Mesenchymal stem cell (in vitro differentiated cells and primary cell): ENCODE data around the gene NECAB2.

Experiments used
- DNase-seq: peaks from one replicate; pipeline ENCODE4 v3.0.0-alpha.2; 2013
- H2AFZ ChIP-seq: one replicate; pipeline ENCODE4 v1.6.1; 2013; ENCODE audit warnings: low read depth, mild to moderate bottlenecking, control low read depth, inconsistent platforms, low read length, moderate library complexity
- H2AK5ac ChIP-seq: 2 replicates; pipeline ENCODE4 v1.6.1; 2013; ENCODE audit warnings: low read length, moderate library complexity, mild to moderate bottlenecking, inconsistent platforms; ENCODE audit not compliant: severe bottlenecking
- H2BK120ac ChIP-seq: one replicate; pipeline ENCODE4 v1.6.1; 2013; ENCODE audit warnings: low read depth, mild to moderate bottlenecking, inconsistent platforms, low read length, moderate library complexity
- H2BK12ac ChIP-seq, 2 experiments: one replicate each; pipeline ENCODE4 v1.6.1; 2013; ENCODE audit warnings: inconsistent platforms in 2 of 2, low read length in 2 of 2, mild to moderate bottlenecking in 2 of 2, moderate library complexity in 2 of 2, control low read depth in 1 of 2
- H2BK15ac ChIP-seq: one replicate; pipeline ENCODE4 v1.6.1; 2013; ENCODE audit warnings: mild to moderate bottlenecking, low read depth, inconsistent platforms; ENCODE audit not compliant: poor library complexity, severe bottlenecking
- H2BK5ac ChIP-seq: 2 replicates; pipeline ENCODE4 v1.6.1; 2013; ENCODE audit warnings: low read depth, mild to moderate bottlenecking, low read length, control low read depth, inconsistent platforms; ENCODE audit not compliant: poor library complexity, severe bottlenecking
- H3K14ac ChIP-seq, 2 experiments: one replicate each; pipeline ENCODE4 v1.6.1; 2013; ENCODE audit warnings: inconsistent platforms in 2 of 2, low read length in 2 of 2, control low read depth in 1 of 2, mild to moderate bottlenecking in 1 of 2, moderate library complexity in 1 of 2
- H3K18ac ChIP-seq, 2 experiments: one replicate each; pipeline ENCODE4 v1.6.1; 2013; ENCODE audit warnings: inconsistent platforms in 2 of 2, low read length in 2 of 2, control low read depth in 1 of 2, low read depth in 1 of 2, mild to moderate bottlenecking in 1 of 2
- H3K23ac ChIP-seq, 2 experiments: one replicate each; pipeline ENCODE4 v1.6.1; 2013; ENCODE audit warnings: inconsistent platforms in 2 of 2, low read length in 2 of 2, mild to moderate bottlenecking in 2 of 2, moderate library complexity in 2 of 2, control low read depth in 1 of 2
- H3K27ac ChIP-seq: 2 replicates; pipeline ENCODE4 v1.5.1; 2013; ENCODE audit warnings: mild to moderate bottlenecking, moderate library complexity, low read length, control low read depth, inconsistent platforms; ENCODE audit not compliant: poor library complexity, severe bottlenecking
- H3K27me3 ChIP-seq, 2 experiments: 2 replicates each; pipeline versions ENCODE4 v1.6.1 to v1.7.0; 2013; ENCODE audit warnings: low read length in 2 of 2, mild to moderate bottlenecking in 2 of 2, moderate library complexity in 2 of 2, control low read depth in 1 of 2, inconsistent platforms in 1 of 2; ENCODE audit not compliant: control insufficient read depth in 1 of 2, insufficient read depth in 1 of 2
- H3K36me3 ChIP-seq, 2 experiments: 2 replicates each; pipeline versions ENCODE4 v1.6.1 to v1.7.0; 2013; ENCODE audit warnings: low read length in 2 of 2, control low read depth in 1 of 2, inconsistent platforms in 1 of 2, low read depth in 1 of 2, mild to moderate bottlenecking in 1 of 2; ENCODE audit not compliant: insufficient read depth in 2 of 2, control insufficient read depth in 1 of 2
- H3K4ac ChIP-seq, 2 experiments: one replicate each; pipeline ENCODE4 v1.6.1; 2013; ENCODE audit warnings: inconsistent platforms in 2 of 2, low read length in 2 of 2, mild to moderate bottlenecking in 2 of 2, moderate library complexity in 2 of 2, control low read depth in 1 of 2, low read depth in 1 of 2
- H3K4me1 ChIP-seq: 2 replicates; pipeline ENCODE4 v1.6.1; 2013; ENCODE audit warnings: low read depth, low read length, control low read depth; ENCODE audit not compliant: control insufficient read depth, insufficient read depth
- H3K4me2 ChIP-seq: 2 replicates; pipeline ENCODE4 v1.6.1; 2013; ENCODE audit warnings: low read length, mild to moderate bottlenecking, inconsistent platforms; ENCODE audit not compliant: poor library complexity, severe bottlenecking
- H3K4me3 ChIP-seq, 2 experiments: 2 replicates each; pipeline versions ENCODE4 v1.5.1 to v1.7.0; 2013; ENCODE audit warnings: low read length in 2 of 2, mild to moderate bottlenecking in 2 of 2, control low read depth in 1 of 2, low read depth in 1 of 2; ENCODE audit not compliant: insufficient read depth in 1 of 2
- H3K79me1 ChIP-seq: replicated peaks from 2 replicates; pipeline ENCODE4 v1.6.1; 2013; ENCODE audit warnings: mild to moderate bottlenecking, control low read depth, low read length, inconsistent platforms; ENCODE audit not compliant: poor library complexity, severe bottlenecking
- H3K9ac ChIP-seq: 2 replicates; pipeline ENCODE4 v1.7.0; 2013; ENCODE audit warnings: mild to moderate bottlenecking, low read length, moderate library complexity
- H3K9me3 ChIP-seq: 2 replicates; pipeline ENCODE4 v1.7.0; 2013; ENCODE audit warnings: mild to moderate bottlenecking, low read length; ENCODE audit not compliant: control insufficient read depth
- H4K8ac ChIP-seq: one replicate; pipeline ENCODE4 v1.6.1; 2013; ENCODE audit warnings: inconsistent platforms, mild to moderate bottlenecking, low read length, moderate library complexity
- H4K91ac ChIP-seq: one replicate; pipeline ENCODE4 v1.6.1; 2013; ENCODE audit warnings: mild to moderate bottlenecking, low read length, inconsistent platforms
- WGBS: methylation state at CpG from one replicate; pipeline ENCODE4 v1.1.7; 2013; ENCODE audit warnings: mixed read lengths; 5-methylcytosine and 5-hydroxymethylcytosine counted together

The NECAB2 gene

GRCh38 chr16:84016477-84016876 is 48.4 kb downstream of the NECAB2 start:
- peaks cover 0 to 32% of the 10 kb centered on the region in 2 experiments for H3K27me3 ChIP-seq
- no peak overlapping the region for H2BK120ac ChIP-seq
- no peak overlapping the region for H3K9ac ChIP-seq
- no peaks in the 10 kb centered on the region for H3K4me1 ChIP-seq
- H3K4me2 ChIP-seq: no peak overlapping the region
- H3K36me3 ChIP-seq: no peaks in the 10 kb centered on the region
- H2AFZ ChIP-seq: no peak overlapping the region
- H3K18ac ChIP-seq: no peak overlapping the region
- no peak overlapping the region for H3K23ac ChIP-seq
- 95% methylated on average over 12 of the region's 12 CpGs for WGBS
- H2BK15ac ChIP-seq: no peak overlapping the region
- H3K79me1 ChIP-seq: no peaks in the 10 kb centered on the region
- no peak overlapping the region for H3K27ac ChIP-seq
- H2BK5ac ChIP-seq: no peak overlapping the region
- no peak overlapping the region for H4K91ac ChIP-seq
- H2AK5ac ChIP-seq: no peak overlapping the region
- H3K4me3 ChIP-seq: no peak overlapping the region
- no peak overlapping the region for H4K8ac ChIP-seq
- H3K9me3 ChIP-seq: peaks cover 14% of the 10 kb centered on the region
- no peak for DNase-seq
- no peak overlapping the region for H3K4ac ChIP-seq
- no peak overlapping the region for H2BK12ac ChIP-seq
- no peak overlapping the region for H3K14ac ChIP-seq

- DNase-seq: no peak
- 82% methylated on average over 4 of the region's 4 CpGs for WGBS
- no peak overlapping the region for H3K27ac ChIP-seq
Observed at GRCh38 chr16:84018710-84019109, 50.7 kb downstream of the NECAB2 start.

GRCh38 chr16:84020353-84020752 is 52.3 kb downstream of the NECAB2 start:
- H3K9ac ChIP-seq: no peak overlapping the region
- no peak for DNase-seq
- H2BK12ac ChIP-seq: no peak overlapping the region
- H2BK15ac ChIP-seq: no peak overlapping the region
- H3K18ac ChIP-seq: no peak overlapping the region
- H3K4me2 ChIP-seq: no peak overlapping the region
- no peaks in the 10 kb centered on the region for H3K79me1 ChIP-seq
- H3K36me3 ChIP-seq: no peaks in the 10 kb centered on the region
- no peak overlapping the region for H3K4me3 ChIP-seq
- H2BK120ac ChIP-seq: no peak overlapping the region
- H2AK5ac ChIP-seq: no peak overlapping the region
- H4K8ac ChIP-seq: no peak overlapping the region
- H3K27me3 ChIP-seq: peaks cover 0 to 17% of the 10 kb centered on the region in 2 experiments
- H3K23ac ChIP-seq: no peak overlapping the region
- H2BK5ac ChIP-seq: no peak overlapping the region
- WGBS: 84% methylated on average over 9 of the region's 9 CpGs
- H2AFZ ChIP-seq: no peak overlapping the region
- no peak overlapping the region for H4K91ac ChIP-seq
- no peak overlapping the region for H3K4ac ChIP-seq
- H3K14ac ChIP-seq: no peak overlapping the region
- peaks cover 25% of the 10 kb centered on the region for H3K9me3 ChIP-seq
- no peaks in the 10 kb centered on the region for H3K4me1 ChIP-seq
- H3K27ac ChIP-seq: no peak overlapping the region

More at GRCh38 chr16:84018710-84019109, 50.7 kb downstream of the NECAB2 start:
- H4K91ac ChIP-seq: no peak overlapping the region
- no peak overlapping the region for H2AFZ ChIP-seq
- H2BK5ac ChIP-seq: no peak overlapping the region
- H3K79me1 ChIP-seq: no peaks in the 10 kb centered on the region
- no peak overlapping the region for H3K9ac ChIP-seq
- peaks cover 25% of the 10 kb centered on the region for H3K9me3 ChIP-seq
- peaks cover 0 to 29% of the 10 kb centered on the region in 2 experiments for H3K27me3 ChIP-seq
- no peak overlapping the region for H2AK5ac ChIP-seq
- no peak overlapping the region for H4K8ac ChIP-seq
- H3K4me1 ChIP-seq: no peaks in the 10 kb centered on the region
- no peak overlapping the region for H3K4me2 ChIP-seq
- H3K18ac ChIP-seq: no peak overlapping the region
- no peak overlapping the region for H2BK15ac ChIP-seq
- no peak overlapping the region for H3K4me3 ChIP-seq
- H3K14ac ChIP-seq: no peak overlapping the region
- H2BK12ac ChIP-seq: no peak overlapping the region
- H3K36me3 ChIP-seq: no peaks in the 10 kb centered on the region
- H2BK120ac ChIP-seq: no peak overlapping the region
- no peak overlapping the region for H3K4ac ChIP-seq
- no peak overlapping the region for H3K23ac ChIP-seq

- H3K4ac ChIP-seq: no peak overlapping the region
- no peak overlapping the region for H3K27ac ChIP-seq
- no peak overlapping the region for H2BK12ac ChIP-seq
- H3K9me3 ChIP-seq: peaks cover 25% of the 10 kb centered on the region
- H2AFZ ChIP-seq: no peak overlapping the region
- peaks cover 0 to 12% of the 10 kb centered on the region in 2 experiments for H3K27me3 ChIP-seq
- H4K91ac ChIP-seq: no peak overlapping the region
- DNase-seq: no peak
- no peak overlapping the region for H4K8ac ChIP-seq
- no peak overlapping the region for H3K4me2 ChIP-seq
- WGBS: 67% methylated on average over 3 of the region's 5 CpGs
- no peaks in the 10 kb centered on the region for H3K79me1 ChIP-seq
- no peak overlapping the region for H2BK15ac ChIP-seq
- no peaks in the 10 kb centered on the region for H3K4me1 ChIP-seq
- no peak overlapping the region for H3K23ac ChIP-seq
- no peak overlapping the region for H2BK120ac ChIP-seq
- H2BK5ac ChIP-seq: no peak overlapping the region
- no peak overlapping the region for H3K18ac ChIP-seq
- no peak overlapping the region for H3K4me3 ChIP-seq
- no peaks in the 10 kb centered on the region for H3K36me3 ChIP-seq
- H3K14ac ChIP-seq: no peak overlapping the region
- H2AK5ac ChIP-seq: no peak overlapping the region
- H3K9ac ChIP-seq: no peak overlapping the region
Observed at GRCh38 chr16:84021488-84021887, 53.4 kb downstream of the NECAB2 start.
